Testis (tissue), 3 donors: ENCODE measurements around the gene GFY. TPM values are rescaled to one million over a fixed set of nuclear protein-coding genes. Genes with fewer than 3 reads are reported as not detected.

Experiments
- DNase-seq: peaks from one replicate; pipeline ENCODE4 v3.0.0-alpha.2; 2019
- H3K27ac ChIP-seq, 2 donors: fragments of 200-600 bp; sonication (generic); one replicate each; pipeline ENCODE4 v1.5.1; 2019
- H3K27me3 ChIP-seq: fragments of 200-600 bp; sonication (generic); one replicate; pipeline ENCODE4 v1.5.1; 2019
- H3K36me3 ChIP-seq: fragments of 200-600 bp; sonication (generic); one replicate; pipeline ENCODE4 v1.5.1; 2017; ENCODE audit warnings: low read depth; ENCODE audit errors: missing control alignments
- H3K4me1 ChIP-seq: fragments of 200-600 bp; sonication (generic); one replicate; pipeline ENCODE4 v1.5.1; 2019
- H3K4me3 ChIP-seq, 2 donors: fragments of 200-600 bp; sonication (generic); one replicate each; pipeline ENCODE4 v1.5.1; 2017 to 2019
- H3K9me3 ChIP-seq: fragments of 200-600 bp; sonication (generic); one replicate; pipeline ENCODE4 v1.5.1; 2017
- CTCF ChIP-seq, 3 experiments: fragments of 450-650 bp in 2 of 3; fragments of 200-600 bp in 1 of 3; sonication (generic) in 1 of 3; IDR thresholded peaks; one replicate each; pipeline ENCODE4 v1.5.1; 2016 to 2019; ENCODE audit warnings: antibody characterized with exemption in 3 of 3, mild to moderate bottlenecking in 2 of 3, moderate library complexity in 1 of 3
- POLR2A ChIP-seq: fragments of 450-650 bp; IDR thresholded peaks from one replicate; pipeline ENCODE4 v1.6.1; 2017; ENCODE audit warnings: antibody characterized with exemption, mild to moderate bottlenecking, moderate library complexity
- WGBS, 2 donors: methylation state at CpG; one replicate each; pipeline ENCODE4 v1.1.5; 2018; 5-methylcytosine and 5-hydroxymethylcytosine counted together
- intact Hi-C: fragments of 100-400 bp; cut with DNase I; formaldehyde crosslinking; loops from one replicate; pipeline ENCODE4 v1.15.1; 2023; ENCODE audit warnings: low total_unique reads
- polyA plus RNA-seq: library from polyadenylated mRNA; stranded (reverse); fragments of 350-450 nt; fragmentation: Illumina TruSeq; extraction: RNeasy Lipid Tissue Mini Kit (QIAGEN cat#74804); gene quantifications from one replicate; pipeline ENCODE4 v1.2.3, GENCODE V29; 2014; ENCODE audit warnings: low read depth, low replicate concordance; ENCODE audit not compliant: insufficient read depth
- total RNA-seq, 2 donors: library from RNA; depleted of rRNA; stranded (reverse); fragments of >200 nt; gene quantifications; one replicate each; pipeline ENCODE4 v1.2.3, GENCODE V29; 2016

The GFY gene
- total and polyA plus RNA-seq, 3 donors from 2014 or later, result 0.24 to 0.80 (median 0.62) TPM

GRCh38 chr19:49475191-49475917, 50.2 kb downstream of the GFY start:
- intact Hi-C loops, result no loop called here
- H3K27ac ChIP-seq, result no peak overlapping the region
- H3K9me3 ChIP-seq, result no peaks in the 10 kb centered on the region
- no peak overlapping the region for H3K4me3 ChIP-seq
- no peaks in the 10 kb centered on the region for H3K4me1 ChIP-seq
- DNase-seq, result no peak
- no peaks in the 10 kb centered on the region for H3K27me3 ChIP-seq
- no peak for TF ChIP-seq CTCF (IDR thresholded peaks at IDR 0.05)
- TF ChIP-seq POLR2A, result no peak
- H3K36me3 ChIP-seq, result no peaks in the 10 kb centered on the region
- WGBS, 2 donors, result 70 to 71% methylated on average over 15 of the region's 15 CpGs

GRCh38 chr19:49475995-49476880, 51.0 kb downstream of the GFY start:
- Histone ChIP-seq H3K27ac (no peak overlapping the region), H3K27me3 (no peaks in the 10 kb centered on the region), H3K4me3 (no peak overlapping the region), H3K36me3 (no peaks in the 10 kb centered on the region), H3K9me3 (no peaks in the 10 kb centered on the region), H3K4me1 (no peaks in the 10 kb centered on the region)
- TF ChIP-seq CTCF (IDR thresholded peaks at IDR 0.05), result peak in 2 of 3 experiments; percentile 14 to 28
- no peak for TF ChIP-seq POLR2A
- intact Hi-C loops, result no loop called here
- DNase-seq, result no peak
- WGBS, 2 donors, result 68 to 82% methylated on average over 22 to 25 of the region's 27 CpGs

Other genes with a start within 250 kb of the GFY start
- 10 to 100 TPM; 47.0 to 51.9 TPM for gene SLC6A16, start 100.2 kb upstream of the GFY start, total RNA-seq
- gene SLC6A16, start 100.2 kb upstream of the GFY start, polyA plus RNA-seq, result 311 TPM
- gene CD37, start 90.0 kb upstream of the GFY start, total RNA-seq, result 10 to 100 TPM; 12.6 to 16.2 TPM
- 23.2 TPM for gene CD37, start 90.0 kb upstream of the GFY start, polyA plus RNA-seq
- gene TEAD2, start 63.0 kb upstream of the GFY start, total RNA-seq, result 10 to 100 TPM; 12.6 to 20.8 TPM
- 29.6 TPM for gene TEAD2, start 63.0 kb upstream of the GFY start, polyA plus RNA-seq
- 100 to 1,000 TPM; 145 to 190 TPM for gene DKKL1, start 61.5 kb upstream of the GFY start, total RNA-seq
- gene DKKL1, start 61.5 kb upstream of the GFY start, polyA plus RNA-seq, result 487 TPM
- 100 to 1,000 TPM in 1 of 2 donors, 10 to 100 TPM in 1; 72.8 to 102 TPM for gene KASH5, start 37.1 kb upstream of the GFY start, total RNA-seq
- gene KASH5, start 37.1 kb upstream of the GFY start, polyA plus RNA-seq, result 121 TPM
- gene PTH2, start 1.9 kb upstream of the GFY start, total RNA-seq, result not detected
- not detected for gene PTH2, start 1.9 kb upstream of the GFY start, polyA plus RNA-seq
- 1 to 10 TPM; 2.2 to 2.7 TPM for gene SLC17A7, start 16.1 kb downstream of the GFY start, total RNA-seq
- 3.2 TPM for gene SLC17A7, start 16.1 kb downstream of the GFY start, polyA plus RNA-seq
- gene PIH1D1, start 26.4 kb downstream of the GFY start, total RNA-seq, result 10 to 100 TPM; 45.9 to 49.6 TPM
- gene PIH1D1, start 26.4 kb downstream of the GFY start, polyA plus RNA-seq, result 55.3 TPM
- 10 to 100 TPM; 22.4 to 24.7 TPM for gene ALDH16A1, start 27.8 kb downstream of the GFY start, total RNA-seq
- 8.5 TPM for gene ALDH16A1, start 27.8 kb downstream of the GFY start, polyA plus RNA-seq
- 1 to 10 TPM; 3.0 to 4.6 TPM for gene FLT3LG, start 48.8 kb downstream of the GFY start, total RNA-seq
- gene FLT3LG, start 48.8 kb downstream of the GFY start, polyA plus RNA-seq, result 7.1 TPM
- gene RPL13A, start 62.2 kb downstream of the GFY start, total RNA-seq, result 1,000 to 10,000 TPM; 1,063 to 1,721 TPM
- gene RPL13A, start 62.2 kb downstream of the GFY start, polyA plus RNA-seq, result 1,193 TPM
- 1,000 to 10,000 TPM; 1,958 to 3,437 TPM for gene RPS11, start 71.0 kb downstream of the GFY start, total RNA-seq
- gene RPS11, start 71.0 kb downstream of the GFY start, polyA plus RNA-seq, result 2,108 TPM
- 10 to 100 TPM; 52.8 to 76.9 TPM for gene FCGRT, start 87.3 kb downstream of the GFY start, total RNA-seq
- gene FCGRT, start 87.3 kb downstream of the GFY start, polyA plus RNA-seq, result 130 TPM
- gene RCN3, start 102.6 kb downstream of the GFY start, total RNA-seq, result 10 to 100 TPM; 19.9 TPM
- 42.1 TPM for gene RCN3, start 102.6 kb downstream of the GFY start, polyA plus RNA-seq
- 100 to 1,000 TPM; 145 to 151 TPM for gene NOSIP, start 155.2 kb downstream of the GFY start, total RNA-seq
- gene NOSIP, start 155.2 kb downstream of the GFY start, polyA plus RNA-seq, result 241 TPM
- 1 to 10 TPM in 1 of 2 donors, under 1 TPM in 1; 0.71 to 1.9 TPM for gene PRRG2, start 155.9 kb downstream of the GFY start, total RNA-seq
- 3.0 TPM for gene PRRG2, start 155.9 kb downstream of the GFY start, polyA plus RNA-seq
- gene PRR12, start 165.8 kb downstream of the GFY start, total RNA-seq, result 10 to 100 TPM; 32.8 to 33.1 TPM
- 15.7 TPM for gene PRR12, start 165.8 kb downstream of the GFY start, polyA plus RNA-seq
- gene RRAS, start 214.8 kb downstream of the GFY start, total RNA-seq, result 10 to 100 TPM; 39.3 to 41.5 TPM
- gene RRAS, start 214.8 kb downstream of the GFY start, polyA plus RNA-seq, result 69.2 TPM
- gene SCAF1, start 216.8 kb downstream of the GFY start, total RNA-seq, result 10 to 100 TPM; 70.8 to 78.1 TPM
- gene SCAF1, start 216.8 kb downstream of the GFY start, polyA plus RNA-seq, result 51.4 TPM
- gene IRF3, start 240.5 kb downstream of the GFY start, total RNA-seq, result 10 to 100 TPM; 50.1 to 51.6 TPM
- gene IRF3, start 240.5 kb downstream of the GFY start, polyA plus RNA-seq, result 34.9 TPM
- gene BCL2L12, start 240.5 kb downstream of the GFY start, total RNA-seq, result 10 to 100 TPM; 11.3 to 19.3 TPM
- gene BCL2L12, start 240.5 kb downstream of the GFY start, polyA plus RNA-seq, result 17.3 TPM